Lower leg skin (tissue), 4 donors: Measurements from ENCODE around the gene CBFA2T3. TPM values are rescaled to one million over a fixed set of nuclear protein-coding genes. Genes with fewer than 3 reads are reported as not detected.

ENCODE experiments used
- DNase-seq, 2 donors: peaks; one replicate each; pipeline ENCODE4 v3.0.0-alpha.2; 2019; ENCODE audit warnings: low spot score in 2 of 2
- H3K4me3 ChIP-seq: fragments of 200-600 bp; sonication (generic); 2 replicates; pipeline ENCODE4 v1.5.1; 2017; ENCODE audit warnings: mild to moderate bottlenecking, low read depth; ENCODE audit not compliant: poor library complexity, severe bottlenecking
- POLR2A ChIP-seq, 2 donors: fragments of 450-650 bp; IDR thresholded peaks; one replicate each; pipeline ENCODE4 v1.6.1; 2016 to 2017; ENCODE audit warnings: antibody characterized with exemption in 2 of 2, mild to moderate bottlenecking in 1 of 2, moderate library complexity in 1 of 2
- WGBS, 2 donors: methylation state at CpG; one replicate each; pipeline ENCODE4 v1.1.5; 2018; 5-methylcytosine and 5-hydroxymethylcytosine counted together
- intact Hi-C: fragments of 100-400 bp; cut with DNase I; formaldehyde crosslinking; loops from one replicate; pipeline ENCODE4 v1.15.0; 2023; ENCODE audit warnings: low total_unique reads
- total RNA-seq, 4 donors: library from RNA; depleted of rRNA; stranded (reverse); fragments of >200 nt; gene quantifications; one replicate each; pipeline ENCODE4 v1.1.0, GENCODE V29; 2016
- TF ChIP-seq, protein P1 (sequence below), 3 donors: fragments of 450-650 bp; IDR thresholded peaks; one replicate each; pipeline ENCODE4 v1.5.1; 2016; ENCODE audit warnings: antibody characterized with exemption in 3 of 3, mild to moderate bottlenecking in 3 of 3, moderate library complexity in 2 of 3

CBFA2T3 gene
- total RNA-seq, 4 donors from 2014 or later = 0.93 to 4.4 (median 2.9) TPM

- 53 to 56% methylated on average over 21 to 24 of the region's 25 CpGs for WGBS, 2 donors
- no peak for DNase-seq
- TF ChIP-seq POLR2A (IDR thresholded peaks at IDR 0.05) = no peak
- TF ChIP-seq, protein P1, sequence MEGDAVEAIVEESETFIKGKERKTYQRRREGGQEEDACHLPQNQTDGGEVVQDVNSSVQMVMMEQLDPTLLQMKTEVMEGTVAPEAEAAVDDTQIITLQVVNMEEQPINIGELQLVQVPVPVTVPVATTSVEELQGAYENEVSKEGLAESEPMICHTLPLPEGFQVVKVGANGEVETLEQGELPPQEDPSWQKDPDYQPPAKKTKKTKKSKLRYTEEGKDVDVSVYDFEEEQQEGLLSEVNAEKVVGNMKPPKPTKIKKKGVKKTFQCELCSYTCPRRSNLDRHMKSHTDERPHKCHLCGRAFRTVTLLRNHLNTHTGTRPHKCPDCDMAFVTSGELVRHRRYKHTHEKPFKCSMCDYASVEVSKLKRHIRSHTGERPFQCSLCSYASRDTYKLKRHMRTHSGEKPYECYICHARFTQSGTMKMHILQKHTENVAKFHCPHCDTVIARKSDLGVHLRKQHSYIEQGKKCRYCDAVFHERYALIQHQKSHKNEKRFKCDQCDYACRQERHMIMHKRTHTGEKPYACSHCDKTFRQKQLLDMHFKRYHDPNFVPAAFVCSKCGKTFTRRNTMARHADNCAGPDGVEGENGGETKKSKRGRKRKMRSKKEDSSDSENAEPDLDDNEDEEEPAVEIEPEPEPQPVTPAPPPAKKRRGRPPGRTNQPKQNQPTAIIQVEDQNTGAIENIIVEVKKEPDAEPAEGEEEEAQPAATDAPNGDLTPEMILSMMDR (IDR thresholded peaks at IDR 0.05) = no peak
- no peak overlapping the region for H3K4me3 ChIP-seq
- intact Hi-C loops = no loop called here
Observed at GRCh38 chr16:89013692-89014402, 36.8 kb upstream of the CBFA2T3 start.

GRCh38 chr16:89013111-89013510 lies 36.1 kb upstream of the CBFA2T3 start:
- no peak for DNase-seq
- no peak for TF ChIP-seq POLR2A (IDR thresholded peaks at IDR 0.05)
- TF ChIP-seq, protein P1 (IDR thresholded peaks at IDR 0.05) = no peak
- WGBS, 2 donors = 61 to 70% methylated on average over 6 of the region's 6 CpGs
- H3K4me3 ChIP-seq = no peak overlapping the region
- intact Hi-C loops = no loop called here

- 75 to 90% methylated on average over 2 of the region's 2 CpGs for WGBS, 2 donors
- H3K4me3 ChIP-seq = no peak overlapping the region
- no peak for TF ChIP-seq POLR2A (IDR thresholded peaks at IDR 0.05)
- TF ChIP-seq, protein P1 (IDR thresholded peaks at IDR 0.05) = no peak
- intact Hi-C loops = no loop called here
- DNase-seq = no peak
Observed at GRCh38 chr16:89012622-89012995, 35.6 kb upstream of the CBFA2T3 start.

GRCh38 chr16:89011909-89012621 lies 35.1 kb upstream of the CBFA2T3 start:
- no peak overlapping the region for H3K4me3 ChIP-seq
- no peak for DNase-seq
- WGBS, 2 donors = 79 to 85% methylated on average over 4 of the region's 4 CpGs
- TF ChIP-seq POLR2A (IDR thresholded peaks at IDR 0.05) = no peak
- TF ChIP-seq, protein P1 (IDR thresholded peaks at IDR 0.05) = no peak
- intact Hi-C loops = no loop called here

DNA sequence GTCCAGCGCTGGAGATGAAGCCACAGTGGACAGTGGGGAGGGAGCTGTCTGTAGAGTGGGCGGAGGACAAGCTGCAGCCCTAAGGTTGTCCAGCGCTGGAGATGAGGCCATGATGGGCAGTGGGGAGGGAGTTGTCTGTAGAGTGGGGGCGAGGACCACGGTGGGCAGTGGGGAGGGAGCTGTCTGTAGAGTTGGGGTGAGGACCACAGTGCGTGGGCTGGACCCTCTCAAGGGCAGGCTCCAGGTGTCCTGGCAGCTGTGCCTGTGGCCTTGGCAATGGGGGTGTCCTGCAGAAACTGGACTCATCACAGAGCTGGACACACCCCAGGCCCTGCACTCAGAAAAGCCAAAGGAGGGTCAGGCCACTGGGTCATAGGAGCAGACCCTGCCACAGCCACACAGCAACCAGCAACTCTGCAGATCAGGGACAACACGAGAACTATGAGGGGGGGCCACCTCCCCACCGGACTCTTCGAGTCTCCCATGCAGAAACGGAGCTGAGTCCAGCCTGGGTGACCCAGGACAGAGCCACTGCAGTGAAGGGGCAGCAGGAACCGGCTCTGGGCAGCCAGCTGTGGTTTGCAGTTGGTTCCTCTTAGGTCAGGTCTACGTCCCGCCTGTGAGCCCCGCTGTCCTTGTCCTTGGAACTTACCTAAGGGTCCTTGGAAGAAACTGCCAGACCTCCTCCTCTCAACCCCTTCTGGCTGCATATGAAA lies 33.4 kb upstream of the CBFA2T3 start:
- WGBS, 2 donors = 73 to 79% methylated on average over 14 of the region's 14 CpGs
- H3K4me3 ChIP-seq = no peak overlapping the region
- intact Hi-C loops = no loop called here
- TF ChIP-seq POLR2A (IDR thresholded peaks at IDR 0.05) = no peak
- TF ChIP-seq, protein P1 (IDR thresholded peaks at IDR 0.05) = no peak
- DNase-seq = no peak
